DMS153 treated with DMSO at 0.1 percent for 48 hours (cell line): ENCODE data around the gene RFC3.
"Not testable (repeated sequence)": the region's sequence is repeated elsewhere in the genome, so short reads cannot be mapped to it uniquely, and the experiment has no call there.

Experiments used
- DNase-seq: peaks from one replicate; lab custom pipeline; 2025; ENCODE audit not compliant: unreplicated experiment; lab: John Stamatoyannopoulos, UW

Gene RFC3

GRCh38 chr13:33817901-33818706, at the start of gene RFC3:
Gene RFC3 (plus strand): TSS chr13:33818149. CDS start chr13:33818179, 30 bp downstream.
- peak; percentile 90 for DNase-seq

GRCh38 chr13:33771296-33771695, 46.7 kb upstream of the RFC3 start:
- no peak for DNase-seq

- no peak for DNase-seq
Observed at GRCh38 chr13:33773790-33774462, 44.0 kb upstream of the RFC3 start.

- no peak for DNase-seq
Observed at GRCh38 chr13:33775339-33776108, 42.4 kb upstream of the RFC3 start.

GRCh38 chr13:33776239-33776881, 41.6 kb upstream of the RFC3 start:
- peak; percentile 39 for DNase-seq

- no peak for DNase-seq
Observed at GRCh38 chr13:33782631-33783030, 35.3 kb upstream of the RFC3 start.

- DNase-seq, result not testable (repeated sequence)
Observed at GRCh38 chr13:33783212-33783611, 34.7 kb upstream of the RFC3 start.

- DNase-seq, result no peak
Observed at GRCh38 chr13:33784738-33785137, 33.2 kb upstream of the RFC3 start.

- DNase-seq, result no peak
Observed at GRCh38 chr13:33785384-33785783, 32.6 kb upstream of the RFC3 start.

GRCh38 chr13:33787051-33787591, 30.8 kb upstream of the RFC3 start:
- no peak for DNase-seq

- DNase-seq, result no peak
Observed at GRCh38 chr13:33789066-33789606, 28.8 kb upstream of the RFC3 start.

- DNase-seq, result no peak
Observed at GRCh38 chr13:33789739-33790138, 28.2 kb upstream of the RFC3 start.

GRCh38 chr13:33793726-33794125, 24.2 kb upstream of the RFC3 start:
- DNase-seq, result no peak

GRCh38 chr13:33794576-33794975, 23.4 kb upstream of the RFC3 start:
- no peak for DNase-seq

GRCh38 chr13:33796095-33796494, 21.9 kb upstream of the RFC3 start:
- DNase-seq, result no peak

- no peak for DNase-seq
Observed at GRCh38 chr13:33797622-33798021, 20.3 kb upstream of the RFC3 start.

GRCh38 chr13:33798023-33798422, 19.9 kb upstream of the RFC3 start:
- DNase-seq, result no peak

- no peak for DNase-seq
Observed at GRCh38 chr13:33799950-33800592, 17.9 kb upstream of the RFC3 start.

- no peak for DNase-seq
Observed at GRCh38 chr13:33800646-33801186, 17.2 kb upstream of the RFC3 start.
